HG03039 (cell line): ENCODE data around the gene ZNHIT2.

ENCODE experiments used
- ATAC-seq: cut with Tn5 transposase; IDR thresholded peaks from one replicate; pipeline ENCODE4 v1.9.1; 2021; ENCODE audit warnings: mild to moderate bottlenecking, moderate library complexity; ENCODE audit not compliant: unreplicated experiment

ZNHIT2 gene

GRCh38 chr11:65107751-65108468 lies 9.6 kb downstream of the ZNHIT2 start:
- ATAC-seq, result no peak

- no peak for ATAC-seq
Observed at GRCh38 chr11:65107078-65107477, 10.4 kb downstream of the ZNHIT2 start.

DNA sequence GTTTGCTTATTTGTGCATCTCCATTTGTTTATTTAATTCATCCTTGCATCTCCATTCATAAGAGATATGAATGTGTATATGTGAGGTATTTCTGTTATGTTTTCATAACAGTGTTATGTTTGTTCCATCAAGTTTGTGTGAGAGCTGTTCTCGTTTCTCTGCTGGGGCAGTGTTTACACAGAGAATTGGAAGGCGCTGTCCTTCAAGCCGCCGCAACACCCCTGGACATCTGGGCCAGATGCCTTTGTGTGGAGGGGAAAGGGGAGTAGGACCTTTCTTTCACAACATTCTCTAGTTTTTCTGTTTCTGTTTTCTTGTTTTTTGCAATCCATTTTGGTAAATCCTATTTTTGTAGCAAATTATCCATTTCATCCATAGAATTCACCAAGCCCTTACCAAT lies 12.9 kb downstream of the ZNHIT2 start:
- no peak for ATAC-seq

GRCh38 chr11:65103476-65103875 lies 14.0 kb downstream of the ZNHIT2 start:
- no peak for ATAC-seq

GRCh38 chr11:65102142-65103095 lies 15.1 kb downstream of the ZNHIT2 start:
- no peak for ATAC-seq

DNA sequence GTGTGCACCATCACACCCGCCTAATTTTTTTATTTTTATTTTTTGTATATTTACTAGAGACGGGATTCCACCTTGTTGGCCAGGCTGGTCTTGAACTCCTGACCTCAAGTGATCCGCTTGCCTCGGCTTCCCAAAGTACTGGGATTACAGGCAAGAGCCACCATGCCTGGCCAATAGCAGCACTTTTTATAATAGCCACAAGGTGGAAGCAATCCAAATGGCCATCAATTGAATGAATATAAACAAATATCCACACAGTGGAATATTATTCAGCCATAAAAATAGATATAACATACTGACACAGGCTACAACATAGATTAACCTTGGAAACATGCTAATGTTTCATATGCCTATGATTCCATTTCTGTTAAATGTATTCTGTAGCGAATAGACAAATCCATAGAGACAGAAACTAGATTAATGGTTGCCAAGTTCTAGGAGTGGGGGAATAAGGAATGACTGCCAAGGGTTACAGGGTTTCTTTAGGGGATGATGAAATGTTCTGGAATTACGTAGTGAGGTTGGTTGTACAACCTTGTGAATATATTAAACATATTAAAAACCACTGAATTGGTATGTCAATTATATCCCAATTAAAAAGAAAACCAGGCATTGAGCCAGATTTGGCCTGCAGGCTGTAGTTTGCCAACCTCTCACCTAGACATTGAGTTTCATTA lies 16.7 kb downstream of the ZNHIT2 start:
- no peak for ATAC-seq

- no peak for ATAC-seq
Observed at GRCh38 chr11:65096926-65097325, 20.6 kb downstream of the ZNHIT2 start.

GRCh38 chr11:65095974-65096806 lies 21.3 kb downstream of the ZNHIT2 start, which contains the start of gene VPS51:
Gene VPS51 (plus strand): TSS chr11:65096214. CDS start chr11:65096251, 37 bp downstream.
- ATAC-seq, result peak; percentile 70

DNA sequence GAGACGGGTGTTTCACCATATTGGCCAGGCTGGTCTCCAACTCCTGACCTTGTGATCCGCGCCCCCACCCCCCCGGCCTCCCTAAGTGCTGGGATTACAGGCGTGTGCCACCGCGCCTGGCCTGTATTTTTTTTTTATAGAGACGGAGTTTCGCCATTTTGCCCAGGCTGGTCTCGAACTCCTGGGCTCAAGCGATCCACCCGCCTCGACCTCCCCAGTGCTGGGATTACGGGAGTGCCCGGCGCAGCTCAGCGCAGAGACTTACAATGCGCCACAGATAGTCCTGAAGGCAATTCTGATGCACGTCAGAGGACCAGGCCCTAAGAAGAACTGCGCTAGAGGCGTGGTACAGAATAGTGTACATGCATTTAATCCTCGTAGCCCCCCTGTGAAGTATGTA lies 22.1 kb downstream of the ZNHIT2 start:
- ATAC-seq, result no peak

- no peak for ATAC-seq
Observed at GRCh38 chr11:65090628-65091027, 26.9 kb downstream of the ZNHIT2 start.

DNA sequence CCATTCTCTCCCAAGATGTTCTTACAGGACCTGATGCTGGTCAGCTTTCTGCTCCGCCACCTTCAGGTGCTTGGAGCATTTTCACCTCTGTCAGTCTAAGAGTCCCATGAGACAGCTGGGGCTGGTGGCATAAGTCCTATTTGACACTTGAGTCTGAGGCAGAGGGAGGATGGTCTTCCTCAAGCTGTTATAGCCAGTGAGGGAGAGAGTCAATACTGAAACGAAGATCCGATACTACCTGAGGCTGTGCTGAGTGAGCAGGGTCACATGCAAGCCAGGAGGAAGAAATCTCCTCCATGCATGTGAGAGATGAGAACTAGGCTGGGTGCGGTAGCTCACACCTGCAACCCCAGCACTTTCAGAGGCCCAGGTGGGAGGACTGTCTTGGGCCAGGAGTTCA lies 27.9 kb downstream of the ZNHIT2 start:
- no peak for ATAC-seq

DNA sequence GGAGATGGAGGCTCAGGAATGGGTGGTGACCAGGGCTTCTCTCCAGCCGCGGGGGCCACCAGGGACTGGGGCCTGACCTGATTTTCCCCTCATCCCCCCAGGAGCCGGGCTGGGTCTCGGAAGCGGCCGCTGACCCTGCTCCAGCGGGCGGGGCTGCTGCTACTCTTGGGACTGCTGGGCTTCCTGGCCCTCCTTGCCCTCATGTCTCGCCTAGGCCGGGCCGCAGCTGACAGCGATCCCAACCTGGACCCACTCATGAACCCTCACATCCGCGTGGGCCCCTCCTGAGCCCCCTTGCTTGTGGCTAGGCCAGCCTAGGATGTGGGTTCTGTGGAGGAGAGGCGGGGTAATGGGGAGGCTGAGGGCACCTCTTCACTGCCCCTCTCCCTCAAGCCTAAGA lies 29.7 kb downstream of the ZNHIT2 start:
- no peak for ATAC-seq

- ATAC-seq, result no peak
Observed at GRCh38 chr11:65087216-65087615, 30.3 kb downstream of the ZNHIT2 start.

- no peak for ATAC-seq
Observed at GRCh38 chr11:65086809-65087208, 30.7 kb downstream of the ZNHIT2 start.

GRCh38 chr11:65085446-65085845 lies 32.1 kb downstream of the ZNHIT2 start:
- no peak for ATAC-seq

DNA sequence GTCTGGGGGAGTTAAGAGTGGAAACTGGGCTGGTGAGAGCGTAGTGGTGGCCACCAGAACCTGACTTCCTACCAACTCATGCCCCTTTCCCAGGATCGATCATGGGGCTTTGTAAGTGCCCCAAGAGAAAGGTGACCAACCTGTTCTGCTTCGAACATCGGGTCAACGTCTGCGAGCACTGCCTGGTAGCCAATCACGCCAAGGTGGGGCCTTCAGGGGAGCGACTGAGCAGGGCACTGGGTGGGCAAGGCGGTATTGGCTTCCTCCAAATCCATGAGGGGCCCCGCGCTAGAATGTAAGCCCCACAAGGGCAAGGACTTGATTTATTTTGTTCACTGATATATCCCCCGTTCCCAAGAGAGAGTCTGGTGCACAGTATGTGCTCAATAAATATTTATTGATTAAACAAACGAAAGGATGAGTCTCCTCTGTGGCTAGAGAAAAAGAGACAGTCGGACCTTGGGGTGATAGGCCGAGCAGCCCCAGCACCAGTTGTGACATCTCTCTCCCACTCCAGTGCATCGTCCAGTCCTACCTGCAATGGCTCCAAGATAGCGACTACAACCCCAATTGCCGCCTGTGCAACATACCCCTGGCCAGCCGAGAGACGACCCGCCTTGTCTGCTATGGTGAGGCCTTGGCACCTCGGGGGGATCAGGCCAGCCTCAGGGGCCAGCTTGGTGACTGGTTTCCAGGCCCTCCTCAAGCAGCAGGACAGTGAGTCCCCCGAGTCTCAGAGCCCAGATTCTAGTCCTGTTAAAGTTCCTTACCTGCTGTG lies 32.7 kb downstream of the ZNHIT2 start:
- no peak for ATAC-seq

- peak; percentile 71 for ATAC-seq
Observed at GRCh38 chr11:65083834-65084597, 33.5 kb downstream of the ZNHIT2 start, which contains the start of the genes CDCA5 and ZFPL1. Gene CDCA5 (minus strand): TSS chr11:65084040. CDS start chr11:65083978, 62 bp downstream. Gene ZFPL1 (plus strand): TSS chr11:65084222. CDS start chr11:65084699, 477 bp downstream.

GRCh38 chr11:65083134-65083833 lies 34.2 kb downstream of the ZNHIT2 start:
- peak; percentile 6 for ATAC-seq
